Stimulated activated naive CD8-positive, alpha-beta T cell treated with anti-CD3 and anti-CD28 coated beads, Interleukin-15, Interleukin-2, amounts not matched to agents 100 U/mL and 50 U/mL, for 24 hours (primary cell): ENCODE results near the gene DUS2.
"Not testable (repeated sequence)": the region's sequence is repeated elsewhere in the genome, so short reads cannot be mapped to it uniquely, and the experiment has no call there.

Experiments used
- ATAC-seq: fragments of 150-1000 bp; cut with Tn5 transposase; one replicate; pipeline ENCODE4 v1.10.0; 2021
- DNase-seq: peaks from one replicate; pipeline ENCODE4 v3.0.0; 2021

DUS2 gene

GRCh38 chr16:68091380-68092261, 68.5 kb downstream of the DUS2 start:
- ATAC-seq, result no peak
- no peak for DNase-seq

GRCh38 chr16:68092275-68092674, 69.2 kb downstream of the DUS2 start:
- DNase-seq, ATAC-seq: not testable (repeated sequence)

- peak; percentile 96 for ATAC-seq
These were observed 70.9 kb downstream of the DUS2 start for GRCh38 chr16:68093816-68094613.

GRCh38 chr16:68094614-68094934, 71.5 kb downstream of the DUS2 start:
- ATAC-seq, result no peak
- DNase-seq, result no peak

More at GRCh38 chr16:68093816-68094613, 70.9 kb downstream of the DUS2 start:
- DNase-seq, result no peak

- DNase-seq (no peak), ATAC-seq (no peak)
These were observed 73.4 kb downstream of the DUS2 start for GRCh38 chr16:68096491-68096890.

- no peak for ATAC-seq
- DNase-seq, result no peak
These were observed 74.0 kb downstream of the DUS2 start for GRCh38 chr16:68097088-68097487.

GRCh38 chr16:68097895-68098294, 74.8 kb downstream of the DUS2 start:
- DNase-seq (no peak), ATAC-seq (no peak)

- ATAC-seq (no peak), DNase-seq (no peak)
These were observed 77.4 kb downstream of the DUS2 start for GRCh38 chr16:68100488-68100887.

- DNase-seq, result no peak
- no peak for ATAC-seq
These were observed 82.5 kb downstream of the DUS2 start for GRCh38 chr16:68105611-68106010.

- not testable (repeated sequence) for ATAC-seq, DNase-seq
These were observed 84.3 kb downstream of the DUS2 start for GRCh38 chr16:68107230-68107928.

GRCh38 chr16:68109156-68109555, 86.1 kb downstream of the DUS2 start:
- not testable (repeated sequence) for ATAC-seq, DNase-seq

- DNase-seq, ATAC-seq: not testable (repeated sequence)
These were observed 87.5 kb downstream of the DUS2 start for GRCh38 chr16:68110611-68111010.

- ATAC-seq, result no peak
These were observed 88.3 kb downstream of the DUS2 start for GRCh38 chr16:68111379-68111778.

GRCh38 chr16:68113059-68113761, 90.1 kb downstream of the DUS2 start:
- ATAC-seq (no peak), DNase-seq (no peak)

More at GRCh38 chr16:68111379-68111778, 88.3 kb downstream of the DUS2 start:
- DNase-seq, result no peak

GRCh38 chr16:68113765-68114240, 90.7 kb downstream of the DUS2 start:
- ATAC-seq, result peak; percentile 67
- DNase-seq, result no peak

- not testable (repeated sequence) for DNase-seq, ATAC-seq
These were observed 91.9 kb downstream of the DUS2 start for GRCh38 chr16:68114939-68115338.

GRCh38 chr16:68115851-68116250, 92.8 kb downstream of the DUS2 start:
- ATAC-seq, result no peak
- no peak for DNase-seq

GRCh38 chr16:68116256-68116867, 93.3 kb downstream of the DUS2 start:
- DNase-seq, result no peak
- no peak for ATAC-seq

GRCh38 chr16:68117884-68118283, 94.8 kb downstream of the DUS2 start:
- no peak for DNase-seq
- ATAC-seq, result no peak

- not testable (repeated sequence) for ATAC-seq, DNase-seq
These were observed 95.9 kb downstream of the DUS2 start for GRCh38 chr16:68118954-68119353.

GRCh38 chr16:68120496-68120895, 97.4 kb downstream of the DUS2 start:
- ATAC-seq, DNase-seq: not testable (repeated sequence)
